ENCODE measurements around the gene GALNT11. TPM values are rescaled to one million over a fixed set of nuclear protein-coding genes. Genes with fewer than 3 reads are reported as not detected.

GALNT11 gene
- total RNA-seq, 1 donor from 2014 or later, result 23.0 TPM

DNA sequence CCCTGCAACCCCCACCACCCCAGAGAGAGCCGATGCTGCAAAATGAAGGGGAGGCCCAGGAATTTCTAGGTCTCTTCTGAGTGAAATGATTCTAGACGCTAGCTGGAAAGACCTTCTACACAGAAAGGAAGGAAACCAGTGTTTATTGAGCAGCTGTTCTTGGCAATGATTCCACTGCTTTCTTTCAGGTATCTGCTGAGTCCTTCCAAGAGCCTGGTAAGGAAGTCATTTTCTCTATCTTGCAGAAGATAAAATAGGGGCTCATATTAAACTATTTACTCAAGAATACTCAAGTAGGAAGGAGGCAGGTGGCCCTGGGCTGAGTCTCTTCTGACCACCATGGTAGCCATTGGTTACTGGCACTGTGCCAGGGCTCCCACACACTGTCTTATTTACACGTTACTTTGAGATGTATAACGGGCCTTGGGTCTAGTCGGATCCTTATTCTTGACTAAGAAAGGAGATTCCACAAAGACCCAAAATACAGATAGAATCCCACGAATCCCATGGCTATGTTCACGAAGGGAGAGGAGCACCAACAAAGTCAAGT, 112.1 kb downstream of the GALNT11 start:
- H3K36me3 ChIP-seq (ENCODE audit: insufficient read depth, low read length), result peaks cover 28% of the 10 kb centered on the region
- H3K4me1 ChIP-seq (ENCODE audit: insufficient read depth, low read length), result peaks cover 16% of the 10 kb centered on the region
- H3K9me3 ChIP-seq (ENCODE audit: insufficient read depth, low read depth, low read length), result no peaks in the 10 kb centered on the region
- peak; percentile 4 for DNase-seq (ENCODE audit: low read depth)
- peaks cover 39% of the 10 kb centered on the region for H3K36me3 Mint-ChIP-seq (ENCODE audit: low read depth, unreplicated experiment)
- H3K27me3 Mint-ChIP-seq (ENCODE audit: low read depth, unreplicated experiment), result no peaks in the 10 kb centered on the region
- no peak for TF ChIP-seq EZH2 (IDR thresholded peaks at IDR 0.05; ENCODE audit: insufficient read depth, low read length)
- TF ChIP-seq, protein P1, sequence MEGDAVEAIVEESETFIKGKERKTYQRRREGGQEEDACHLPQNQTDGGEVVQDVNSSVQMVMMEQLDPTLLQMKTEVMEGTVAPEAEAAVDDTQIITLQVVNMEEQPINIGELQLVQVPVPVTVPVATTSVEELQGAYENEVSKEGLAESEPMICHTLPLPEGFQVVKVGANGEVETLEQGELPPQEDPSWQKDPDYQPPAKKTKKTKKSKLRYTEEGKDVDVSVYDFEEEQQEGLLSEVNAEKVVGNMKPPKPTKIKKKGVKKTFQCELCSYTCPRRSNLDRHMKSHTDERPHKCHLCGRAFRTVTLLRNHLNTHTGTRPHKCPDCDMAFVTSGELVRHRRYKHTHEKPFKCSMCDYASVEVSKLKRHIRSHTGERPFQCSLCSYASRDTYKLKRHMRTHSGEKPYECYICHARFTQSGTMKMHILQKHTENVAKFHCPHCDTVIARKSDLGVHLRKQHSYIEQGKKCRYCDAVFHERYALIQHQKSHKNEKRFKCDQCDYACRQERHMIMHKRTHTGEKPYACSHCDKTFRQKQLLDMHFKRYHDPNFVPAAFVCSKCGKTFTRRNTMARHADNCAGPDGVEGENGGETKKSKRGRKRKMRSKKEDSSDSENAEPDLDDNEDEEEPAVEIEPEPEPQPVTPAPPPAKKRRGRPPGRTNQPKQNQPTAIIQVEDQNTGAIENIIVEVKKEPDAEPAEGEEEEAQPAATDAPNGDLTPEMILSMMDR (IDR thresholded peaks at IDR 0.05; ENCODE audit: insufficient read depth, low read depth, low read length), result no peak
- H3K4me1 Mint-ChIP-seq (ENCODE audit: low read depth, unreplicated experiment), result peaks cover 16% of the 10 kb centered on the region
- H4K20me1 ChIP-seq (ENCODE audit: insufficient read depth, low read length), result peaks cover 45% of the 10 kb centered on the region
- H3K4me2 ChIP-seq (ENCODE audit: low read length), result peak overlapping the region; percentile 75
- H3K27ac Mint-ChIP-seq (ENCODE audit: unreplicated experiment), result peak overlapping the region; percentile 55
- H3K27me3 ChIP-seq (ENCODE audit: insufficient read depth, low read length), result no peaks in the 10 kb centered on the region
- H3K9ac ChIP-seq (ENCODE audit: low read length), result no peak overlapping the region
- no peak overlapping the region for H2AFZ ChIP-seq (ENCODE audit: low read depth, low read length)
- H3K9me3 Mint-ChIP-seq (ENCODE audit: unreplicated experiment), result no peaks in the 10 kb centered on the region
- H3K79me2 ChIP-seq (ENCODE audit: insufficient read depth, low read length), result no peaks in the 10 kb centered on the region
- no peak overlapping the region for H3K4me3 Mint-ChIP-seq (ENCODE audit: unreplicated experiment)
- H3K4me3 ChIP-seq (ENCODE audit: insufficient read depth, low read depth, low read length), result no peak overlapping the region
- no peak for FAIRE-seq
- peak overlapping the region; percentile 8 for H3K27ac ChIP-seq (ENCODE audit: low read depth, low read length)

DNA sequence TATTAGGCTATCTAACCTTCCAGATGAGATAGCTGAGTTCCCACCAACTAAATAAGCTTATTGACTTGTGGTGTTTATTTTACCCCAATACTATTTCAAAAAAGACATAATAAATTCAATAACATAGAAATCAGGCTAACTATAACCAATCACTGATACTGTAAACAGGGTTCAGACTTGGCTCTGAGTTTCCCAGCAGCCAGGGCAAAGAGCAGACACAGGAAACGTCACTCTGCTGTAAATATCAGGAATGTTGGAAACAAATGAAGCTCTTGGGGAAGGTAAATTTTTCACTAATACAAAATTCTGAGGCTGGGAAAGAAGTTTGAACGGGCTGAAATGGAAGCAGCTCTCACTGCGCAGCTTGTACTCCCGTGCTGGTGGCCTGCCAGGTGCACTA, 114.6 kb downstream of the GALNT11 start:
- no peak for FAIRE-seq
- H3K36me3 ChIP-seq (ENCODE audit: insufficient read depth, low read length), result peaks cover 34% of the 10 kb centered on the region
- Mint-ChIP-seq H3K9me3 (ENCODE audit: unreplicated experiment) (no peaks in the 10 kb centered on the region), H3K4me1 (ENCODE audit: low read depth, unreplicated experiment) (peaks cover 18% of the 10 kb centered on the region), H3K4me3 (ENCODE audit: unreplicated experiment) (no peak overlapping the region), H3K36me3 (ENCODE audit: low read depth, unreplicated experiment) (peaks cover 37% of the 10 kb centered on the region), H3K27me3 (ENCODE audit: low read depth, unreplicated experiment) (no peaks in the 10 kb centered on the region), H3K27ac (ENCODE audit: unreplicated experiment) (no peak overlapping the region)
- no peak overlapping the region for H3K27ac ChIP-seq (ENCODE audit: low read depth, low read length)
- H3K79me2 ChIP-seq (ENCODE audit: insufficient read depth, low read length), result no peaks in the 10 kb centered on the region
- no peak overlapping the region for H3K4me3 ChIP-seq (ENCODE audit: insufficient read depth, low read depth, low read length)
- no peaks in the 10 kb centered on the region for H3K9me3 ChIP-seq (ENCODE audit: insufficient read depth, low read depth, low read length)
- peaks cover 19% of the 10 kb centered on the region for H3K4me1 ChIP-seq (ENCODE audit: insufficient read depth, low read length)
- H4K20me1 ChIP-seq (ENCODE audit: insufficient read depth, low read length), result peaks cover 70% of the 10 kb centered on the region
- DNase-seq (ENCODE audit: low read depth), result no peak
- TF ChIP-seq, protein P1 (IDR thresholded peaks at IDR 0.05; ENCODE audit: insufficient read depth, low read depth, low read length), result no peak
- TF ChIP-seq EZH2 (IDR thresholded peaks at IDR 0.05; ENCODE audit: insufficient read depth, low read length), result no peak
- H3K4me2 ChIP-seq (ENCODE audit: low read length), result no peak overlapping the region
- H2AFZ ChIP-seq (ENCODE audit: low read depth, low read length), result no peak overlapping the region
- no peaks in the 10 kb centered on the region for H3K27me3 ChIP-seq (ENCODE audit: insufficient read depth, low read length)
- H3K9ac ChIP-seq (ENCODE audit: low read length), result no peak overlapping the region

DNA sequence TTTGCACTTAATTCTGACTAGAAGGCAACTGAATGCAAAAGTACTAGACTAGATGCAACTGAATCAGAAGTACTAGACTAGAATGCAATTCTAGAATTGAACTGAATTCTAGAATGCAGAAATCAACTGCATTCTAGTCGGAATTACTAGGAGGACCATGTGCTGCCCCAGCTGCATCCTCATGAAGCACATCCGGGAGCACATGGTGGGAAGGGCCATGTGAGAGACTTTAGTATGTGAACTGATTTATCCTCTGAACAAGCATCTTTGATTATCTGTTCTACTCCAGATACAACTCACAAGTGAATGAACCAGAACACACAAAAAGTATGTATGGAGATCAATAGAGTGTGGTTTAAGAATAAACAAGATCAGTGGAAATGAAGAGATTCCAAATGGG, 115.1 kb downstream of the GALNT11 start:
- Histone ChIP-seq H3K4me1 (ENCODE audit: insufficient read depth, low read length) (peaks cover 24% of the 10 kb centered on the region), H3K27ac (ENCODE audit: low read depth, low read length) (no peak overlapping the region), H4K20me1 (ENCODE audit: insufficient read depth, low read length) (peaks cover 75% of the 10 kb centered on the region), H3K27me3 (ENCODE audit: insufficient read depth, low read length) (no peaks in the 10 kb centered on the region), H3K4me2 (ENCODE audit: low read length) (no peak overlapping the region), H3K9me3 (ENCODE audit: insufficient read depth, low read depth, low read length) (no peaks in the 10 kb centered on the region), H3K79me2 (ENCODE audit: insufficient read depth, low read length) (no peaks in the 10 kb centered on the region), H2AFZ (ENCODE audit: low read depth, low read length) (no peak overlapping the region), H3K4me3 (ENCODE audit: insufficient read depth, low read depth, low read length) (no peak overlapping the region), H3K36me3 (ENCODE audit: insufficient read depth, low read length) (peaks cover 34% of the 10 kb centered on the region), H3K9ac (ENCODE audit: low read length) (no peak overlapping the region)
- no peak for DNase-seq (ENCODE audit: low read depth)
- Mint-ChIP-seq H3K9me3 (ENCODE audit: unreplicated experiment) (no peaks in the 10 kb centered on the region), H3K4me3 (ENCODE audit: unreplicated experiment) (no peak overlapping the region), H3K4me1 (ENCODE audit: low read depth, unreplicated experiment) (peaks cover 18% of the 10 kb centered on the region), H3K27me3 (ENCODE audit: low read depth, unreplicated experiment) (no peaks in the 10 kb centered on the region), H3K36me3 (ENCODE audit: low read depth, unreplicated experiment) (peaks cover 37% of the 10 kb centered on the region), H3K27ac (ENCODE audit: unreplicated experiment) (no peak overlapping the region)
- FAIRE-seq, result no peak
- TF ChIP-seq EZH2 (IDR thresholded peaks at IDR 0.05; ENCODE audit: insufficient read depth, low read length), result no peak
- TF ChIP-seq, protein P1 (IDR thresholded peaks at IDR 0.05; ENCODE audit: insufficient read depth, low read depth, low read length), result no peak

Measured in astrocyte (in vitro differentiated cells and primary cell).